Measurements from ENCODE around the gene GRM4. TPM values are rescaled to one million over a fixed set of nuclear protein-coding genes. Genes with fewer than 3 reads are reported as not detected.
A peak's percentile ranks its signal among the peaks of the same experiment; 100 is the strongest.

Gene GRM4
- total RNA-seq (under 1 TPM in 5 of 7 donors, not detected in 2; 0.07 to 0.26 (median 0.11) TPM), polyA plus RNA-seq (under 1 TPM in 2 of 3 donors, not detected in 1; 0.02 to 0.05 TPM)
- long read RNA-seq, donor 1 = 0 reads
- long read RNA-seq, donor 2 = 0 reads

DNA sequence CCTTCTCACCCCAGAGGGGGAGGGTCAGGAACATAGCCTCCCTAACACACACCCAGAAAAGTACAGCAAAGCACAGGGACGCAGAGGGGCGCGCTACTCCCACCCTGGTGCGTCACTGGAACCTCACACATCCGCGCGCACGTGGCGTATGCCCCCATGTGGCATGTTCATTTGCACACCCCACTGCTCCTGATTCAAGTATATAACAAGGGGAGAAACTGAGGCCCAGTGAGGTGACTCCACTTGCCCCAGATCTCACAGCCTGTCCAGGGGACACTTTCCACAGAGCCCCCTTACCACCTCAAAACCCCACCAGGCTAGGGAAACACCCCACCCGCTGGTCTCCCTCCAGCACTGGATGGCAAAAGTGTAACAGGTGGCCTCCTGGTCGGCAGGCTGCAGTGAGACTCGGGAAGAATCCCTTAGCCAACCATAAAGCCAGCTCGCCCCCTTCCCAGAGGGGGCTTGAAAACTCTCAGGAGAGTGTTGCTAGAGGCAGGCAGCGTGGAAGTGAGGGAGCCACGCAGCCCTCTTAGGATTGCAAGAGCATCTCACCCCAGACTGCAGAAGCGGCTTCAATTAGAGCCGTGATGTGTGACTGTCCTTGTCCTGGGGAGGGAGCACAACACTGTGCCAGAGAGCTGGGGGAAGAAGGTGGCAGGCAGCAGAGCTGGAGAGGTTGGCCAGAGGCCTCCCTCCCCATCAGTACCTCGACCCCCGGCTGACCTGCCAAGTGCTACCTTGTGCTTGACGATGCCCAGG lies at the start of gene GRM4:
TSS of gene GRM4 (minus strand) at position 67 of the 762 bp plus-strand sequence. CDS start 12,591 bp downstream, outside the sequence.
- Histone ChIP-seq H3K27ac (no peak within 1 kb of the TSS), H3K27me3 (replicated peaks in 1 of 7) (peaks cover 8 to 93% (median 63%) of the 10 kb centered on the region in 7 donors), H3K9me3 (no peaks in the 10 kb centered on the region), H3K36me3 (no peaks in the 10 kb centered on the region), H3K4me3 (peak within 1 kb of the TSS; percentile 6 to 67 (median 38)), H3K4me1 (peaks cover 17 to 42% (median 34%) of the 10 kb centered on the region in 6 donors)
- intact Hi-C loops (cut with DNase I; ENCODE audit: low total_unique reads) = no loop called here
- DNase-seq = peak; percentile 51
- TF ChIP-seq POLR2A (IDR thresholded peaks at IDR 0.05) = no peak
- TF ChIP-seq, protein P1, sequence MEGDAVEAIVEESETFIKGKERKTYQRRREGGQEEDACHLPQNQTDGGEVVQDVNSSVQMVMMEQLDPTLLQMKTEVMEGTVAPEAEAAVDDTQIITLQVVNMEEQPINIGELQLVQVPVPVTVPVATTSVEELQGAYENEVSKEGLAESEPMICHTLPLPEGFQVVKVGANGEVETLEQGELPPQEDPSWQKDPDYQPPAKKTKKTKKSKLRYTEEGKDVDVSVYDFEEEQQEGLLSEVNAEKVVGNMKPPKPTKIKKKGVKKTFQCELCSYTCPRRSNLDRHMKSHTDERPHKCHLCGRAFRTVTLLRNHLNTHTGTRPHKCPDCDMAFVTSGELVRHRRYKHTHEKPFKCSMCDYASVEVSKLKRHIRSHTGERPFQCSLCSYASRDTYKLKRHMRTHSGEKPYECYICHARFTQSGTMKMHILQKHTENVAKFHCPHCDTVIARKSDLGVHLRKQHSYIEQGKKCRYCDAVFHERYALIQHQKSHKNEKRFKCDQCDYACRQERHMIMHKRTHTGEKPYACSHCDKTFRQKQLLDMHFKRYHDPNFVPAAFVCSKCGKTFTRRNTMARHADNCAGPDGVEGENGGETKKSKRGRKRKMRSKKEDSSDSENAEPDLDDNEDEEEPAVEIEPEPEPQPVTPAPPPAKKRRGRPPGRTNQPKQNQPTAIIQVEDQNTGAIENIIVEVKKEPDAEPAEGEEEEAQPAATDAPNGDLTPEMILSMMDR (IDR thresholded peaks at IDR 0.05 in 8 of 11, conservative IDR thresholded peaks at IDR 0.05 in 3 of 11) = no peak
- no peak for TF ChIP-seq POLR2AphosphoS5 (IDR thresholded peaks at IDR 0.05)
- 48 to 68% (median 52%) methylated on average over 19 to 20 of the region's 20 CpGs for WGBS, 5 donors

DNA sequence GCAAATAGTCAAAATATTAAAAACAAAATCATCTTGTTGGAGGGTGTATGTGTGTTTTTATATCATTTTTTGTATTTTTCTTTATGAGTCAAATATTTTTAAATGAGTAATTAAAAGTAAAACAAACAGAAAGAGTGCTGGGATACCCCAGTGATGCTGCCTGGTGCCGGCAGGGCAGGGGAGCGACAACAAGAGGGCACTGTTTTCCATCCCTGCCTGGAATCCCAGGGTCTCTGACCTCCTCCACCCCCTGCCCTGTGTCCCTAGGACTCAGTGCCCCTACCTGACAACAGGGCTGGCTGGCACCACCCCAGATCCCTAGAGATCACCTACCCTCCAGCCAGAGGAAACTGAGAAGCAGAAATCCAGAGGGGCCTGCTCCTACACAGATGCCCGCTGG lies 48.9 kb upstream of the GRM4 start:
- Histone ChIP-seq H3K4me1 (peaks cover 7 to 24% (median 11%) of the 10 kb centered on the region in 6 donors), H3K4me3 (no peak overlapping the region), H3K9me3 (no peaks in the 10 kb centered on the region), H3K27me3 (replicated peaks in 1 of 7) (peaks cover 0 to 6% (median 0%) of the 10 kb centered on the region in 7 donors), H3K36me3 (no peaks in the 10 kb centered on the region), H3K27ac (no peak overlapping the region)
- TF ChIP-seq, protein P1 (IDR thresholded peaks at IDR 0.05 in 8 of 11, conservative IDR thresholded peaks at IDR 0.05 in 3 of 11) = no peak
- no peak for TF ChIP-seq POLR2AphosphoS5 (IDR thresholded peaks at IDR 0.05)
- no peak for TF ChIP-seq POLR2A (IDR thresholded peaks at IDR 0.05)
- intact Hi-C loops (cut with DNase I; ENCODE audit: low total_unique reads) = loop anchor here (10.0 kb wide), 2 partner anchors 220 to 420 kb away; no protein-coding TSS in a partner anchor
- DNase-seq = no peak
- WGBS, 5 donors = 82 to 94% (median 89%) methylated on average over 3 of the region's 3 CpGs

DNA sequence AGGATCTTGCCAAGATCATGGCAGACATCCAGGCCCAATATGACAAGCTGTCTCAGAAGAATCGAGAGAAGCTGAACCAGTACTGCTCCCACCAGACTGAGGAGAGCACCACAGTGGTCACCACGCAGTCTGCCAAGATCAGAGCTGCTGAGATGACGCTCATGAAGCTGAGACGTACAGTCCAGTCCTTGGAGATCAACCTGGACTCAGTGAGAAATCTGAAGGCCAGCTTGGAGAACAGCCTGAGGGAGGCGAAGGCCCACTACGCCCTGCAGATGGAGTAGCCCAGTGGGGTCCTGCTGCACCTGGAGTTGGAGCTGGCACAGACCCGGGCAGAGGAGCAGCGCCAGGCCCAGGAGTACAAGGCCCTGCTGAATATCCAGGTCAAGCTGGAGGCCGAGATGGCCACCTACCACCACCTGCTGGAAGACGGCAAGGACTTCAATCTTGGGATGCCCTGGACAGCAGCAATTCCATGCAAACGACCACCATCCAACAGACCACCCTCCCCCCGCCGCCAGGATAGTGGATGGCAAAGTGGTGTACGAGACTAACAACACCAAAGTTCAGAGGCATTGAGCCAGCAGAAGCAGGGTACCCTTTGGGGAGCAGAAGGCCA lies 44.7 kb upstream of the GRM4 start:
- DNase-seq = no peak
- intact Hi-C loops (cut with DNase I; ENCODE audit: low total_unique reads) = loop anchor here (10.0 kb wide), 2 partner anchors 224 to 424 kb away; no protein-coding TSS in a partner anchor
- Histone ChIP-seq H3K36me3 (no peaks in the 10 kb centered on the region), H3K4me1 (peaks cover 0 to 13% (median 0%) of the 10 kb centered on the region in 6 donors), H3K27me3 (replicated peaks in 1 of 7) (no peaks in the 10 kb centered on the region), H3K9me3 (no peaks in the 10 kb centered on the region), H3K27ac (peak overlapping the region in 2 of 8 donors; percentile 16 to 21), H3K4me3 (no peak overlapping the region)
- TF ChIP-seq POLR2AphosphoS5 (IDR thresholded peaks at IDR 0.05) (no peak), POLR2A (IDR thresholded peaks at IDR 0.05) (no peak)
- TF ChIP-seq, protein P1 (IDR thresholded peaks at IDR 0.05 in 8 of 11, conservative IDR thresholded peaks at IDR 0.05 in 3 of 11) = no peak
- WGBS, 5 donors = 81 to 92% (median 87%) methylated on average over 12 to 14 of the region's 14 CpGs
